A673 (cell line): Measurements from ENCODE around the gene KDM8.

Experiments
- EZH2 ChIP-seq: fragments of 200-600 bp; sonication (generic); IDR thresholded peaks from 2 replicates; pipeline ENCODE4 v1.6.1; 2017; ENCODE audit warnings: borderline replicate concordance, low read depth, mild to moderate bottlenecking, mixed read lengths, antibody characterized with exemption, low read length; ENCODE audit not compliant: poor library complexity, severe bottlenecking
- TF ChIP-seq, protein P1 (sequence below): fragments of 300-800, 200-600 bp; sonication (generic); conservative IDR thresholded peaks from 2 replicates; pipeline ENCODE4 v1.5.1; 2017; ENCODE audit warnings: low read depth, mild to moderate bottlenecking, antibody characterized with exemption, low read length, moderate library complexity, mixed read lengths

DNA sequence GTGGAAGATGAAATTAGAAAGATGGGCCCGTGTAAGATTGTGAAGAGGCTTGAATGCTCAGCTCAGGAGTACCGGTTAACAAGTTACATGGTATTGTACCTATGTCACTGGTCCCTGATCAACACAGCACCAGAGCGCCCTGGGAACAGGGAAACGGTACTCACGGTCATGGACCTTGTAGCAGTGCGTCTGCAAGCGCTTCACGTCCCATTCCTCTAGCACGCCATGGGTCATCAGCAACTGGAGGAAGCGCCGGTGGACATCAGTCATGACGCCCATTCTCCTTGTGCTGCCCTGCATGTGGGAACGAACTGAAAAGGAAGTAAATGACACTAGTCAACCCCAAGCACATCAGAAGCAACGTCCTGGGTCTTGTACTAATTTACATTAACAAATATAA lies 53.9 kb downstream of the KDM8 start:
- TF ChIP-seq, protein P1, sequence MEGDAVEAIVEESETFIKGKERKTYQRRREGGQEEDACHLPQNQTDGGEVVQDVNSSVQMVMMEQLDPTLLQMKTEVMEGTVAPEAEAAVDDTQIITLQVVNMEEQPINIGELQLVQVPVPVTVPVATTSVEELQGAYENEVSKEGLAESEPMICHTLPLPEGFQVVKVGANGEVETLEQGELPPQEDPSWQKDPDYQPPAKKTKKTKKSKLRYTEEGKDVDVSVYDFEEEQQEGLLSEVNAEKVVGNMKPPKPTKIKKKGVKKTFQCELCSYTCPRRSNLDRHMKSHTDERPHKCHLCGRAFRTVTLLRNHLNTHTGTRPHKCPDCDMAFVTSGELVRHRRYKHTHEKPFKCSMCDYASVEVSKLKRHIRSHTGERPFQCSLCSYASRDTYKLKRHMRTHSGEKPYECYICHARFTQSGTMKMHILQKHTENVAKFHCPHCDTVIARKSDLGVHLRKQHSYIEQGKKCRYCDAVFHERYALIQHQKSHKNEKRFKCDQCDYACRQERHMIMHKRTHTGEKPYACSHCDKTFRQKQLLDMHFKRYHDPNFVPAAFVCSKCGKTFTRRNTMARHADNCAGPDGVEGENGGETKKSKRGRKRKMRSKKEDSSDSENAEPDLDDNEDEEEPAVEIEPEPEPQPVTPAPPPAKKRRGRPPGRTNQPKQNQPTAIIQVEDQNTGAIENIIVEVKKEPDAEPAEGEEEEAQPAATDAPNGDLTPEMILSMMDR = no peak
- TF ChIP-seq EZH2 = no peak
